ACC112 (cell line): ENCODE data around the gene OXA1L.
"Not testable (repeated sequence)": the region's sequence is repeated elsewhere in the genome, so short reads cannot be mapped to it uniquely, and the experiment has no call there.

Experiments
- H2AFZ ChIP-seq: fragments of 200-600 bp; sonication (generic); one replicate; pipeline ENCODE4 v1.6.0; 2017; ENCODE audit warnings: antibody characterized with exemption, low read length; ENCODE audit not compliant: unreplicated experiment
- H3K27ac ChIP-seq: fragments of 200-600 bp; sonication (generic); 2 replicates; pipeline ENCODE4 v1.5.1; 2014; ENCODE audit warnings: low read depth, mild to moderate bottlenecking, antibody characterized with exemption, low read length, moderate library complexity
- H3K27me3 ChIP-seq: fragments of 200-600 bp; sonication (generic); 2 replicates; pipeline ENCODE4 v1.6.1; 2014; ENCODE audit warnings: mild to moderate bottlenecking, antibody characterized with exemption, low read length, moderate library complexity, mixed read lengths; ENCODE audit not compliant: insufficient read depth
- H3K36me3 ChIP-seq: fragments of 200-600 bp; sonication (generic); 2 replicates; pipeline ENCODE4 v1.6.1; 2016; ENCODE audit warnings: mild to moderate bottlenecking, antibody characterized with exemption, low read length, moderate library complexity, mixed read lengths; ENCODE audit not compliant: insufficient read depth
- H3K4me1 ChIP-seq: fragments of 200-600 bp; sonication (generic); one replicate; pipeline ENCODE4 v1.6.1; 2016; ENCODE audit warnings: low read length, mixed read lengths; ENCODE audit not compliant: insufficient read depth, unreplicated experiment, control insufficient read depth
- H3K4me3 ChIP-seq: fragments of 200-600 bp; sonication (generic); 2 replicates; pipeline ENCODE4 v1.5.1; 2014; ENCODE audit warnings: mild to moderate bottlenecking, low read depth, low read length
- H3K79me2 ChIP-seq: fragments of 200-600 bp; sonication (generic); one replicate; pipeline ENCODE4 v1.6.0; 2016; ENCODE audit warnings: low read length; ENCODE audit not compliant: control insufficient read depth, unreplicated experiment, insufficient read depth

Gene OXA1L

GRCh38 chr14:22767323-22767589 lies 768 bp downstream of the OXA1L start:
- Histone ChIP-seq H3K79me2 (peaks cover 34% of the 10 kb centered on the region), H3K4me3 (peak overlapping the region; percentile 94), H3K4me1 (peaks cover 16% of the 10 kb centered on the region), H3K27me3 (no peaks in the 10 kb centered on the region), H2AFZ (peak overlapping the region; percentile 36), H3K36me3 (peaks cover 35% of the 10 kb centered on the region), H3K27ac (no peak overlapping the region)

DNA sequence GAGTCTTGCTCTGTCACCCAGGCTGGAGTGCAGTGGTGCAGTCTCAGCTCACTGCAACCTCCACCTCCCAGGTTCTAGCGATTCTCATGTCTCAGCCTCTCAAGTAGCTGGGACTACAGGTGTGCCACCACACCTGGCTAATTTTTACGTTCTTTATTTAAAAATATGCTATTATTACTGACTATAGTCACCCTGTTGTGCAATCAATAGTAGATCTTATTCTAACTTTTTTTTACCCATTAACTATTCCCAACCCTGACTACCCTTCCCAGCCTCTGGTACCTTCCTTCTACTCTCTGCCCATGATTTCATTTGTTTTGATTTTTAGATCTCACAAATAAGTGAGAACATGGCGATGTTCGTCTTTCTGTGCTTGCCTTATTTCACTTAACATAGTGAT lies 2.5 kb downstream of the OXA1L start:
- Histone ChIP-seq H2AFZ (no peak overlapping the region), H3K27ac (no peak overlapping the region), H3K79me2 (peaks cover 34% of the 10 kb centered on the region), H3K27me3 (no peaks in the 10 kb centered on the region), H3K36me3 (peaks cover 38% of the 10 kb centered on the region), H3K4me1 (peaks cover 16% of the 10 kb centered on the region), H3K4me3 (no peak overlapping the region)

GRCh38 chr14:22769369-22769768 lies 2.9 kb downstream of the OXA1L start:
- Histone ChIP-seq H3K27me3 (no peaks in the 10 kb centered on the region), H2AFZ (no peak overlapping the region), H3K4me3 (no peak overlapping the region), H3K27ac (no peak overlapping the region), H3K4me1 (peaks cover 16% of the 10 kb centered on the region), H3K79me2 (peaks cover 34% of the 10 kb centered on the region), H3K36me3 (peaks cover 41% of the 10 kb centered on the region)

GRCh38 chr14:22770481-22771187 lies 4.1 kb downstream of the OXA1L start:
- Histone ChIP-seq H2AFZ (no peak overlapping the region), H3K79me2 (peaks cover 34% of the 10 kb centered on the region), H3K27me3 (no peaks in the 10 kb centered on the region), H3K4me1 (peaks cover 16% of the 10 kb centered on the region), H3K27ac (no peak overlapping the region), H3K4me3 (no peak overlapping the region), H3K36me3 (peaks cover 44% of the 10 kb centered on the region)

DNA sequence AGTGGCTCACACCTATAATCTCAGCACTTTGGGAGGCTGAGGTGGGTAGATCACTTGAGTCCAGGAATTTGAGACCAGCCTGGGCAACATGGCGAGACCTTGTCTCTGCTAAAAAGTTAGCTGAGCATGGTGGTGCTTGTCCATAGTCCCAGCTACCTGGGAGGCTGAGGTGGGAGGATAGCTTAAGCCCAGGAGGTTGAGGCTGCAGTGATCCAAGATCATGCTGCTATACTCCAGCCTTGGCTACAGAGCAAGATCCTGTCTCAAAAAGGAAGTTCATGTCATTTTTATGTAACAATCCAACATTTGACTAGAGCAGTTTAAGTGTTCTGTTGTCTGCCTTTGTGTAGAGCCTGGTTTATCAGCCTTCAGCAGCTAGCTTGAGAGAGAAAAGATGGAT lies 6.2 kb downstream of the OXA1L start:
- Histone ChIP-seq H2AFZ (no peak overlapping the region), H3K79me2 (peaks cover 18% of the 10 kb centered on the region), H3K4me1 (peaks cover 12% of the 10 kb centered on the region), H3K27ac (no peak overlapping the region), H3K4me3 (no peak overlapping the region), H3K36me3 (peaks cover 44% of the 10 kb centered on the region), H3K27me3 (no peaks in the 10 kb centered on the region)

DNA sequence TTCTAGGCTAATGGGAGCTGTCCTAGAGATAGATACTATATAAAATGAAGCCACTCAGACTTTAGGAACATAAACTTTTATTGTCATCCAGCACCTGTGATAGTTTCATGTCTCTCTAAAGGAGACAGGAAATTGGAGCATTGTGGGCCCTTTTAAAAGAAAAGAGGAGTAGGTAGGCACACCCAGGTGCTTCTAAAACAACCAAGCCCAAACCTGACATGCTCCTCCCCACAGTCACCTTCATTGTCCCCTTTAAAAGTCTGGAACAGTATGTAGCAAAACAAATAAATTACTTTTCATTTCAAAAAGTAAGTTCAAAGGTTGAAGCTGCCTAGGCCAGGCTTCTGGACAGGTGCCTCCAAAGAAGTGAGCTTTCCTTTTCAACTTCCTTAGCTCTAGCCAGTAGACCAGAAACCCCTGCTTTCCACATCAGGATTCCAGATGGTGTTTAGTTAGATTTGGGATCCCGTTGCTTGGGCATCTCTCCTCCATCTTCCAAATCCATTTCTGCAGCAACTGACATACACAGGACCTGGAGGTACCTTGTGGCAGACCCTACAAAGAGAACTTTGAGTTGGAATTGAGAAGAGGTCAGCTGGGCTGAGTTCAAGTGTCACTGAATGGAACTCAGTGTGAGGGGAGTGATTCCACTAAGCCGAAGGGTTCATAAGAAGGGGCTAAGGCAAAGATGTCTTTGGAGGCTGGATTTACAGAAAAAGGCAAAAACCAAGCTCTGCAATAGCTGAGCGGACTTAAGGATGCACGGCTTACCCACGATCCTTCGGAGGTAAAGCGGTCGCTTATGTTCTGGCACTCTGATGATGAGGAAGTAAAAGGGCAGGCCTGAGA lies 6.9 kb downstream of the OXA1L start:
- Histone ChIP-seq H3K36me3 (peaks cover 42% of the 10 kb centered on the region), H2AFZ (no peak overlapping the region), H3K79me2 (peaks cover 12% of the 10 kb centered on the region), H3K4me3 (no peak overlapping the region), H3K27ac (no peak overlapping the region), H3K4me1 (peaks cover 6% of the 10 kb centered on the region), H3K27me3 (no peaks in the 10 kb centered on the region)

DNA sequence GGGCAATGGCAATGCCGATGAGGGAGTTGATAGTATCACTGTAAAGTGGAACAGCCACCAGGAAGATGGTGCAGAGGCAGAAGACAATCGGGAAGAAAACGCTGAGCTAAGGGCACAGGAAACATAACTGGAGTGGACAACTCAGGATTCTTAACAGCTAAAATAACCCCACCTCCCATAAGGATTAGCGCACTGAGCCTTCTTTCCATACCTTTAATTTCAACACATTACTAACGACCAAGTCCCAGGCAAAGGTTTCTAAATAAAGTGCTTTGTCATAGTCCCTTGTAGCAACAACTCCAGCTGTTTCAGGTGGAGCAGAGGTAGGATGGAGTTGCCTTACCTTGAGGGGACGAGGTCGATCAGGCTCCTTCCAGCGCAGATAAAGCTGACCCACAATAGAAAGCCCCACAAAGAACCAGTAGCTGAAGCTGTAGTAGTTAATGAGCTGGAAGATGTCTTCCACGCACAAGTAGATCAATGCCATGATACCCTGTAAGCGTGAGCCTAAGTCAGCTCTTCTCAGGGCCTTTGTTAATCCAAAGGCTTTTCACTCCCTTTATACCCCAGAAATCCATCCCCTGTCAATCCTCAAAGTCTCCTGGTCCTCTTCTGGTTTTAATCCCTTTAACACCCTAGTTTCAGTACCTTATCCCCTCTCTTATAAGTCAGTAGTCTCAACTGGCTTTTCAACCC lies 7.7 kb downstream of the OXA1L start:
- Histone ChIP-seq H2AFZ (no peak overlapping the region), H3K36me3 (peaks cover 38% of the 10 kb centered on the region), H3K79me2 (peaks cover 6% of the 10 kb centered on the region), H3K4me3 (no peak overlapping the region), H3K27ac (no peak overlapping the region), H3K4me1 (peaks cover 3% of the 10 kb centered on the region), H3K27me3 (no peaks in the 10 kb centered on the region)

- no peaks in the 10 kb centered on the region for H3K4me1 ChIP-seq
- no peak overlapping the region for H2AFZ ChIP-seq
- H3K27ac ChIP-seq, result no peak overlapping the region
- no peaks in the 10 kb centered on the region for H3K79me2 ChIP-seq
- H3K4me3 ChIP-seq, result no peak overlapping the region
- H3K27me3 ChIP-seq, result no peaks in the 10 kb centered on the region
- peaks cover 18% of the 10 kb centered on the region for H3K36me3 ChIP-seq
Measured at GRCh38 chr14:22776215-22776614, 9.7 kb downstream of the OXA1L start.

DNA sequence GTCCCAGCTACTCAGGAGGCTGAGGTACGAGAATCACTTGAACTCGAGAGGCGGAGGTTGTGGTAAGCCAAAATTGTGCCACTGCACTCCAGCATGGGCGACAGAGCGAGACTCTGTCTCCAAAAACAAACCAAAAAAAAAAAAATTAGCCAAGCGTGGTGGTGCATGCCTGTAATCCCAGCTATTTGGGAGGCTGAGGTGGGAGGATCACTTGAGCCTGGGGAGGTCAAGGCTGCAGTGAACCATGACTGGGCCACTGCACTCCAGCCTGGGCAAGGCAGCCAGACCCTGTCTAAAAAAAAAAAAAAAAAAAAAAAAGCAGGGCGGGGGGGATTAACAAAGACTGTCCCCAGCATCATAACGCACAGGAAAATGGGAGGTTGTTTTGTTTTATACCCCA lies 10.4 kb downstream of the OXA1L start:
- H3K4me3 ChIP-seq, H3K27me3 ChIP-seq, H3K79me2 ChIP-seq, H3K4me1 ChIP-seq, H2AFZ ChIP-seq, H3K27ac ChIP-seq: not testable (repeated sequence)
- H3K36me3 ChIP-seq, result peaks cover 14% of the 10 kb centered on the region; the same call in 1 of the 2 replicates

GRCh38 chr14:22778084-22778483 lies 11.6 kb downstream of the OXA1L start:
- Histone ChIP-seq H3K27me3 (no peaks in the 10 kb centered on the region), H2AFZ (no peak overlapping the region), H3K4me1 (no peaks in the 10 kb centered on the region), H3K79me2 (no peaks in the 10 kb centered on the region), H3K36me3 (peaks cover 11% of the 10 kb centered on the region; the same call in 1 of the 2 replicates), H3K27ac (no peak overlapping the region), H3K4me3 (no peak overlapping the region)
